ENCODE results near the gene PEX11A. TPM values are rescaled to one million over a fixed set of nuclear protein-coding genes. Genes with fewer than 3 reads are reported as not detected.

PEX11A gene
- total RNA-seq, 1 experiment from 2014 or later, result 12.3 TPM

DNA sequence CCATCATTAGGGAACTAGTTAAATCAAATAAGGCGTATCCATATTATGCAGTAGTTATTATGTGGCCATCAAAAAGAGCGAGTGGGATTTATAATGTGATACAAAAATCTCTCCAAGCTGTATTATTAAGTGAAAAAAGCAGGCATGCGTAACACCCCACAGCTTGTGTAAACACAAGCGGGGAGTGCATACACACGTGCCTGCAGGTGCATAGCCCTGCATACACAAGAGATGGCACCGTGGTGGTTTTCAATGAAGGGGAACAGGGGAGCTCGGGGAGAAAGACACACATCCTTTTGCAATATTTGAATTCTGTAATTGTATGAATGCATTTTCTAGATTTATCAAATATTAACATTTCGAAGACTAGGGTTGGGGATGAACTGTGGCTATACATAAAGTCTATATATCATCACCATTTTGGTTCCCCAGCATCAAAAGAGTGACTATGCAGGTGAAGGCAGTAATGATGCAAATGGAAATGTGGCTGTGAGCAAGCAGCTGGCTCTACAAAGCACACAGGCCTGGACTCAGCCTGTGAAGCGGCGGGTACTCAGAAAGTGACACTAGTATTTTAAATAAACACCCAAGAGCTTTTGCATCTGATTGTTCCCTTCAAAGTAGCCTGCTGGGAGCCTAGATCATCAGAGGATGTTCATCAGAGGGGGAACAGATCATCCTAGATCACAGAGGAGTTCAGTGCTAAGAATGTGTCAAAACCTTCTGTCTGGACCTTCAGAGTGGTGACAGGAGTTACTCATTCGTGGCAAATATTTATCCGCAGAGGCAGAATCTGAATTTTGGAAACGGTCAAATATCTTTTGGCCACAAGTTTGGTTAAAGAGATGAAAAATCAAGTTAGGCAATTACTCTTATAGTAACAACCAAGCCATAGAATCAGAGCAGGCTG is 25.9 kb downstream of the PEX11A start:
- in situ Hi-C loops (cut with HindIII; ENCODE audit: low pct_unique_long_range_greater_than_20kb, low sequenced_read_pairs), result no loop called here
- DNase-seq (ENCODE audit: low read depth, low spot score), result no peak

DNA sequence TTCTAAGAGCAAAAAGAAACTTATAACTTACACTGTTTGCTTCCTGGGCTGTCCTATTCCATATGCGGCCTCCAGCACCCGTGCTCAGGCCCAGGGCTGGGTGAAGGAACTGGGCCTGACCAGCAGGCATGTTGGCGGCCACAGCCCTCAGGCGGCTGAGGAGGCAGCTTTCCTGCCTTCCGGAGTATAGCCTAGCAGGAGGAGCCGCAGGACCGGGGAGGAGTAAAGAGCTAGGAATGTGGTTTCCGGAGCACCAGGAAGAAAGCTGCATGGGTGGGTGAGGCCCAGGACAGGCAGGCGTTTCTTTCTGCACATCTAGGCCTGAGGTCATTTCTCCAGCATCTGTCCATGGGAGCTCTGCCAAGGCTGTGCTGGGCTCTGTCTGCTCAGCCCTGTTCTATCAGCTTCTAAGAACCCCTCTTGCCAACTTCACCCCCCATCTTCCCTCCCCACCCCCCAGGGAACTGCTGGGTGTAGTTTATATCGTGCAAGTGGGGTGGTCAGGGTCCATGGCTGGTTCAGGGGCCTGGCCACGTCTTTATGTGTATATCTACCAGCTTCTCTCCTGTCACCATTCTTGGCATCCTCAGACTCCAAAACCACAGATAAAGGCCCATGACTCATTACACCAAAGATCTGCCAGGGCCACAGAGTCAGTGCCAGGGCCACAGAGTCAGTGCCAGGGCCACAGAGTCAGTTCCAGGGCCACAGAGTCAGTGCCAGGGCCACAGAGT is 27.5 kb downstream of the PEX11A start:
- in situ Hi-C loops (cut with HindIII; ENCODE audit: low pct_unique_long_range_greater_than_20kb, low sequenced_read_pairs), result no loop called here
- DNase-seq (ENCODE audit: low read depth, low spot score), result no peak

DNA sequence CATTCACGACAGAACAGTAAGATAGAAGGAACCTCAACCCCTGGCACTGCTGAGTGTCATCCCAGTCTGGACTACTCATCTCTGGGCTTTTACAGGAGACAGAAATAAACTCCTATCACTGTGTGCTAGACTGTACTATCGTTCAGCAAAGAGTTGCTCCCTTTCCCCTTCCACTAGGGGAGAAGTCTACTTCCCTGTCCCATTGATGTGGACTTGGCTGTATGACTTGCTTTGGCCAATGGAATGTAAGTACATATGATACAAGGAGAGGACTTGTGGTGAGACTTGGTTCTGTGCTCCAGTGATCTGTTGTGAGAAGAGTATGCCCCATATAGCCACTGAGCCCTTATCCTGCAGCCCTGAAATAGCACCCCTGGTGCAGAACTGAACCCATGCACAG is 30.0 kb downstream of the PEX11A start:
- no peak for DNase-seq (ENCODE audit: low read depth, low spot score)
- in situ Hi-C loops (cut with HindIII; ENCODE audit: low pct_unique_long_range_greater_than_20kb, low sequenced_read_pairs), result no loop called here

DNA sequence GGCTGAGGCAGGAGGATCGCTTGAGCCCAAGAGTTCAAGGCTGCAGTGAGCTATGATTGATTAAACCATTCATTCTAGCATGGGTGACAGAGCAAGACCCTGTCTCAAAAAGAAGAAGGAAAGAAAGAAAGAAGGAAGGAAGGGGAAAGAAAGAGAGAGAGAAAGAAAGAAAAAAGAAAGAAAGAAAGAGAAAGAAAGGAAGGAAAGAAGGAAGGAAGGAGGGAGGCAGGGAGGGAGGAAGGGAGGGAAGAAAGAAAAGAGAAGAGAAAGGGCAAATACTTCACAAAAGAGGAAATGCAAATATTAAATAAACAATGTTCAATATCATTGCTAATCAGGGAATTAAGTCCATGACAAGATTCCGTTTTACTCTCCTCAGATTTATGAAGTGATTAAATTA is 31.3 kb downstream of the PEX11A start:
- no peak for DNase-seq (ENCODE audit: low read depth, low spot score)
- in situ Hi-C loops (cut with HindIII; ENCODE audit: low pct_unique_long_range_greater_than_20kb, low sequenced_read_pairs), result no loop called here

DNA sequence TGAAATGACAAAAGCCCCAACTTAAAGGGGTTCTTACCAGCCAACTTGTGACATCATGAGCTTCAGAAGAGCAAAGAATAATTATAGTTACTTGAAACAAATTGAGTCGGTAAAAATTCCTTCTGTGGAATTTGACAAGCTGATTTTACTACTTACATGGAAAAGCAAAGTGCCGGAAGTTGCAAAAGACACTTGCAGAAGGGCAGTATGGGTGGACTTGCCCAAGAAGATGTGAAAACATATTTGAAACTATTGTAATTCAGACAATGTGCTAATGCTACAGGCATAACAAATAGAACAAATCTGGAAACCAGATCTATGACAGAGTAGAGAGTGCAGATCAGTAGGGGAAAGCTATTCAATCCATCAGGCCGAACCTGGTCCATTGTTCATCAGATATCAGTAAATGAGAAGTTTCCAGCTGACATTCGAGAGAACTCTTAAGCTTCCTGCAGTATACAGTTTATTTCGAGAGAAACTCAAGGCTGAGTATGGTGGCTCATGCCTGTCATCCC is 32.8 kb downstream of the PEX11A start:
- no peak for DNase-seq (ENCODE audit: low read depth, low spot score)
- in situ Hi-C loops (cut with HindIII; ENCODE audit: low pct_unique_long_range_greater_than_20kb, low sequenced_read_pairs), result no loop called here

DNA sequence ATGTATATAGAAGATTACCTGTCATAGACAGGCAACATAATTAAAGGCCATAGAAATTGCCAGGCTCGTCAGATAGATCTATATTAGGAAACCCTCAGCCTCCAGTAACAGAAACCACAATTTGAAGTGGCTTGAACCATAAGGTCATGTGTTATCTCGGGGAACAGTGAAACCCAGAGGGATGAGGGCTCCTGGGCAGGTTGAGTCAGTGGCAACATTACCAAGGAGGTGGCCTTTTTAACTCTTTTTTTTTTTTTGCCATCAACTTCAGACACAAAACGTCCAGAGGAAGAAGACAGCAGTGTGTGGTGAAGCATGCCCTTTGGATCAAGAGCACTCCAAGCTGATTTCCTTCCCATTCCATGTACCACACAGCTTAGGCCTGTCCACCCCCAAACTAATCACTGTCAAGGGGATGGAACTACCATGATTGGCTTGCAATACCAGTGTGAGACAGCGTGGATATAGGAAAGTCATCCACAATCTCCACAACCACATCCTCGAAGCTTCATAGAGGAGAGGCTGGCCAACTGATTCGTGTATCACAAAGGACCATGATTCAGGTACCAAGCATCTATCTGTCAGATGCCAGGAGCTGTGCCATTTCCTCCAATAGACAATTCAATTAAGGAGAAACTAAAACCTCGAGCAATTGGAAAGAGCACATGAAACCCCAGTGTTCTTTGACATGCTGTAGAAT is 34.3 kb downstream of the PEX11A start:
- DNase-seq (ENCODE audit: low read depth, low spot score), result no peak
- in situ Hi-C loops (cut with HindIII; ENCODE audit: low pct_unique_long_range_greater_than_20kb, low sequenced_read_pairs), result no loop called here

DNA sequence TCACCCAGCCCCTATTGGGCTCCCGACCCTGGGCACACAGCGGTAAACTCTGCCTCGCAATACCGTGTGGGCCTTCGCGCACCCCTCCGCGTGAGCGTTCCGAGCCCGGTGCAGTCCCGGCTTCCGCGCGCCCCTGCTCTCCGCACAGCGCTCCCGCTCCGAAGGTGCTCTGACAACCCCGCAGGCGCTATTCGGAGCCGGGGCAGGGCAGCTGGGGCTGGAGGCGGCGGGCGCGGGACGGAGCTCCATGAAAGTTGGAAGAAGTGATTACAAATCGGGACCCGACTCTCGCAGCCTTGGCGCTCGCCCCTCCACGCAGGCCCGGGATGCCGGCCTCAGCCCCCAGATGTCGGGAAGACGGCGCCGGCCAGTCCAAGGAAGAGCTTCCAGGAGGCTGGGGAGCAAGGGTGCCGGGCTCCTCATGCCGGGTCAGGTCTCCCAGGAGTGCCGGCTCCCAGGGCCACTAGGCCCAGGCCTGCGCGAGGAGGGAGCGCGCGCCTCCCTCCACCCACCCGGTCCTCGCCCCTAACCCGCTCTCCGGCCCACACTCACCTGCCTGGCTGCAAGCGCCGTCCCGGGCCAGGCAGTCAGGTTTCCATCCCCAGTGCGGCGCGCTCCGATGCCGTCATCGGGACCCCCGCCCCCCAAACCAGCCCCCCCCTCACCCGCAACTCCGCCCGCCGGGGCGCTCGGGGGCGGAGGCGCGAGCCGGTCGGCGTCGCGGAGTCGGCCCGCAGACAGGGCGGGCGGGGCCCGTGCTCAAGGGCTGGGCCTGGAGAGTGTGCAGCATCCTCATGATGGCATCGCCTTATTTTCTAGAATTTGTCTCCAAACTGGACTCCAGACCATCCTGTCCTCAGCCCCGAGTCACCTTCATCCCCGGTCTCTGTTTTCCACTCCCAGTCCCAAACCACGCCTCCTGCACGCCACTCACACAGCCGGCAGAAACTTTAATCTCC is 35.4 kb downstream of the PEX11A start, which contains the start of gene KIF7:
Gene KIF7 (minus strand): TSS at position 621 of the 959 bp plus-strand sequence. CDS start 2,537 bp downstream, outside the sequence.
- DNase-seq (ENCODE audit: low read depth, low spot score), result peak; percentile 18
- in situ Hi-C loops (cut with HindIII; ENCODE audit: low pct_unique_long_range_greater_than_20kb, low sequenced_read_pairs), result no loop called here

DNA sequence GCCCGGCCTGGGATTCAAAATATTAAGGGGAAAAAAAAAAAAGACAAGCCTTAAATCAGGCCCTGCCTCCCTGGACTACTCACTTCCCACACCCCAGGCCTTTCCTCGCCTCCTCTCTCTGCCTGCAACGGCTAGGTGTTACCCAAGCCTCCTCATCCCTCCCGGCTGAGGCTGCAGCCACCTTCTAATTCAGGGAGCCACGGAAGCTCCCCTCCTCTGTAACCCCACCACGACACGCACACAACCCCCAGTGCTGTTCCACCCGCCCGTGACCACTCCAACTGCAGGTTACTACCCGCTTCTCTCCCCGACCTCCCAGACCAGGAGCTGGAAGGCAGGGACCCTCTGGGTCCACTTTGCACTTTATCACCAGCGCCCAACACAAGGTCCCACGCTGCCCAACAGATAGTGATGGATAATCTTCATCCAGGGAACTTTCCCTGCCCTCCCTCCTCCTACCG is 36.2 kb downstream of the PEX11A start:
- DNase-seq (ENCODE audit: low read depth, low spot score), result no peak
- in situ Hi-C loops (cut with HindIII; ENCODE audit: low pct_unique_long_range_greater_than_20kb, low sequenced_read_pairs), result no loop called here

DNA sequence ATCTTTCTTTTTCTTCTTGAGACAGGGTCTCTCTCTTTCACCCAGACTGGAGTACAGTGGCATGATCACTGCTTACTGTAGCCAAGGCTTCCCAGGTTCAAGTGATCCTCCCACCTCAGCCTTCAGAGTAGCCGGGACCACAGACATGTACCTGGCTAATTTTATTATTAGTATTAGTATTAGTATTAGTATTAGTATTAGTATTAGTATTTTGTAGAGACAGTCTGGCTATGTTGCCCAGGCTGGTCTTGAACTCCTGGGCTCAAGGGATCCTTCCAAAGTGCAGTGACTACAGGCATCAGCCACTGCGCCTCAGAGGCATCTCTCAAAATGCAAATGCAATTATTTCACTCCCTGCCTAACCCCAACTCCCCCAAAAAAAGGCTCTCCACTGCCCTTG is 37.0 kb downstream of the PEX11A start:
- no peak for DNase-seq (ENCODE audit: low read depth, low spot score)
- in situ Hi-C loops (cut with HindIII; ENCODE audit: low pct_unique_long_range_greater_than_20kb, low sequenced_read_pairs), result no loop called here

DNA sequence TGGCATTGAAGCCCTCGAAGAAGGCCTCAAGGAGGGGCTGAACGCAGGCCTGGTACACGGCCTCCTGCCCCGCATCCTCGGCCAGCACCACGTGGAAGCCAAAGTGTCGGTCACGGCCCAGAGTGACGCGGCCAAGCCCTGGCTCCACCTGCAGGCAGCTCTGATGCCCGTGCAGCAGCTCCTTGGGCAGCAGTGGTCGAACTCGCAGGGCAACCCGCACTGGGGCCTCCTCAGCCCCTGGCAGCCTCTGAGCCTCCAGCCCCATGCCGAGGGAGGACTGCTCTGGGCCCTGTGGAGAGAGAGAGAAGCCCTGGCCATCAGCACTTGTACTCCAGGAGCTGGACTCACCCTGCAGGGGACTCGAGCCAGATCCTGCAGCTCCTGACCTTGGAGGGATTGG is 37.9 kb downstream of the PEX11A start:
- DNase-seq (ENCODE audit: low read depth, low spot score), result no peak
- in situ Hi-C loops (cut with HindIII; ENCODE audit: low pct_unique_long_range_greater_than_20kb, low sequenced_read_pairs), result no loop called here

DNA sequence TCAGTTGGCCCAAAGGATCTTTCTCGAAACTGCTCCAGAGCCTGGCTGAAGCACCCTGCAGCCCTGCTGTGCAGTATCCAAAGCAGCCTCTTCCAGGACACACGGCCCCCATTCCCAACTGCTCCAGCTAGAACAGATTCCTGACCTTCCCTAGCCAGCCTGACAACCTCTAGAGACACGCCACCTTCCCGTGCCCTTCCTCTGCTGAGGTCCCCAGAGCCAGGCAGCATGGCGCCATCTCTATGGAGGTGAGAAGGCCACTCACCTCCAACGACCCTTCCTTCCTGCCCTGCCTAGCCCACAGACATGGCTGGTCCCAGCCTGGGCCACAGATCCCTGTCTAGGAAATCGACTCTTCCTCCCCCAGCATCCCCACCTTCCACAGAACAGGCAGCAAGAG is 38.4 kb downstream of the PEX11A start:
- no peak for DNase-seq (ENCODE audit: low read depth, low spot score)
- in situ Hi-C loops (cut with HindIII; ENCODE audit: low pct_unique_long_range_greater_than_20kb, low sequenced_read_pairs), result no loop called here

DNA sequence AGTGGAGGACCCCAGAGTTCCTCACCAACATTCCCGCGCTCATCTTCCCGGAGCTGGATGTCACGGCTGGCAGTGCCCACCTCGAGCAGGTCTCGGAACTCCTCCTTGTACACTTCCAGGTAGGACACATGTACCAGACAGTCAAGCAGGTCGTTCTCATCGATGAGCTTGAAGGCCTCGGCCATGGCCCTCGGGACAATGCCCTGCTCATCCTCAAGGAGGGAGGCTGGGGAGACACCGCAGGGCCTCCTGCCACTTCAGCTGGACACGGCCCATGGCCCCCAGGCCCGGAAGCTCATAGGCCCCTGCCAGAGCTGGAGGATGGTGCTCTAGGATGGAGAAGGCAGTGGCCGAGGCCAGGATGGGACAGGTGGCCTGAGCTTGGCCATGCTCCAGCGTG is 40.8 kb downstream of the PEX11A start:
- in situ Hi-C loops (cut with HindIII; ENCODE audit: low pct_unique_long_range_greater_than_20kb, low sequenced_read_pairs), result no loop called here

DNA sequence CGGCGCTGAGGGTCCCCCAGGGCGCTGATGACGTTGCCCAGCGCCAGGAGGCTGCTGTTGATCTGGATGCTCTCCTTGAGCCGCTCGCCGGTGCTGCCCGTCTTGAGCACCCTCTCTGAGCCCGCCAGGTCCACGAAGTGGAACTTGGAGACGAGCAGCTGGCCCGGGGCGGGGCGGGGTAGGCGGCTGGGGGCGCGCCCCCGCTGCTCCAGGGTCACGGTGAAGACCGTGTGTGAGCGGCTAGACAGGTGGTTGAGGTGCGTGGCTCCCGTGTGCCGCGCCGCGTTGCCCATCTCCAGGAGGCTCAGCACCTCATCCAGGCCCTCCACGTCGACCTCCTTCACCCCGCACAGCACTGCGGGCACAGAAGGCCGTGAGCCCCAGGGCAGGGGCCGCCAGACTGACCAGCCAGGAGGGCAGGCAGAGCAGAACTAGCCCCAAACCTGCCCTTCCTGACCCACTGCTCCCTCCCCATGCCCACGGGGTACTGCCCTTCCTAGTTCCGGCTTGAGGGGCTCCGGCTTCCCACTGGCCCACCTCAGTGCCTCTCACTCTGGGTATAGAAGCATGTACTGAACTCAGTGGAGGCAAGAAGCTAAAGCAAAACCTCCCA is 41.4 kb downstream of the PEX11A start:
- no peak for DNase-seq (ENCODE audit: low read depth, low spot score)
- in situ Hi-C loops (cut with HindIII; ENCODE audit: low pct_unique_long_range_greater_than_20kb, low sequenced_read_pairs), result no loop called here

More for the DNA sequence above, 40.8 kb downstream of the PEX11A start:
- DNase-seq (ENCODE audit: low read depth, low spot score), result no peak

DNA sequence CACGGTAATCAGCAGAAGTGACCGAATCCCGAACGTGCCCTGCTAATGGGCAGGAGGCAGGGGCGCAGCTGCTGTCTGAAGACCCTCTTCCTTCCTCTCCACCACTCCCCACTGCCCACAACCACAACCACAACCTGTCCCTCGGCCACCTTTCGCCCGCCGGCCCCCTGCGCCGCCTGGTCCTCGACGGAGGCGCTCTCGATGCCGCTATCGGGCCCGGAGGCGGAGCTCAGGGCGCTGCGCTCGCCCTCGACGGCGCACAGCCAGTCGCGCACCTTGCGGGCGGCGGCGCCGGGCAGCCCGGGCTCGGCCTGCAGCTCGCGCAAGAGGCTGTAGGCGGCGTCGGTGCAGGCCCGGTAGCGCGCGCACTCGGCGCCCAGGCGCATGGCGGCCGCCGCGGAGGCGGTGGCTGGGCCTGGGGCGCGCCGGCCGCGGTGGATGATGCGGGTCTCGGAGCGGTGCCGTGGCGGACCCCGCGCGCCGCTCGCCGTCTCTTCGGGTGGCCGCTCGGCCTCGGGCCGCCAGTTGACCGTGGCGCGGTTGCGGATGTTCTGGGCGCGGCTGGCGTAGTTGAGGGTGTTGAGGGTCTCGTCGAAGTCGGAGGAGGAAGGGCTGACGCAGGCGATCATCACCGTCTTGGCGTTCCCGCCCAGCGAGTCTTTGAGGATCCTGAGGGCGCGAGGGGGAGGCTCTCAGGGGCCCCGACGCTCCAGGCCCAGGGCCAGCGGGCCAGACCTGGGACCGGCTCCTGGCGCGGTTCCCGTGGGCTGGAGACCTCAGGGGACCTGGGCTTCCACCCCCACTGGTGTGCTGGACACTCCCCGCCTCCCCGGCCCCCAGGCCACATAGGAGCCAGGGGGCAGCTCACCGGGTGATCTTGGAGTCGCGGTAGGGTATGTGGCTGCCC is 42.2 kb downstream of the PEX11A start:
- no peak for DNase-seq (ENCODE audit: low read depth, low spot score)
- in situ Hi-C loops (cut with HindIII; ENCODE audit: low pct_unique_long_range_greater_than_20kb, low sequenced_read_pairs), result no loop called here

DNA sequence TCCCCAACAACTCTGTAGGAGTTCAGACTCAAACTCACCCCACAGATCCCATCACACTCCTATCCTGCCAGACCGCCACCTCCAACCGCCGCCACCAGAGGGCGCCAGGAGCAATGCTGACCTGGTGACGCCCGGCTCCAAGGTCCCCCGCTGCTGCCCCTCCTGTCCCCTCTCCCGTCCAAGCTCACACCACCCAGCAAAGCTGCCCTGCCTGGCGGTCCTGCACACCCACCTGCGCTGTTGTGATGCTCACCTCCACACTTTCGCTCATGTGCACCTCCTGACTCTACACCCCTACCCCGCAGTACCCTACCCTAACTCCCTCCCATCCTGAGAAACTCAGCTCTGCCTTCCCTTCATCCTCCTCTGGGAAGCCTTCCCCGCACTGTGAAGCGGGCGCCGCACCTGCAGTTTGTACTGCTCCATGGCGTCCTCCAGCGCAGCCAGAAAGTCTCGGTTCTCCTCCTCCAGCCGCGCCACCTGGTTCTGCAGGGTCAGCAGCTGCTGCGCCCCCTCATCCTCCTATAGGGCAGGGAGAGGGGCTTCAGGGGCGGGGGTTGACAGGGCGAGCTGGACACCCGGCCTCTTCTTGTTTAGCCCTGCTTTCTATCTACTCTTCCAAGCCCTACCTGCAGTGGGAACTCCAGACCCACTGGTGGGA is 43.2 kb downstream of the PEX11A start:
- in situ Hi-C loops (cut with HindIII; ENCODE audit: low pct_unique_long_range_greater_than_20kb, low sequenced_read_pairs), result no loop called here
- peak; percentile 65 for DNase-seq (ENCODE audit: low read depth, low spot score)

Measured in SK-MEL-5 (cell line).